Upper lobe of right lung (tissue), 1 donor: Measurements from ENCODE around the gene GLDN. TPM values are rescaled to one million over a fixed set of nuclear protein-coding genes. Genes with fewer than 3 reads are reported as not detected.

Experiments
- ATAC-seq: fragments of 200-7000 bp; cut with Tn5 transposase; one replicate; pipeline ENCODE4 v1.9.1; 2020; ENCODE audit warnings: mild to moderate bottlenecking, moderate library complexity
- DNase-seq: peaks from one replicate; pipeline ENCODE4 v3.0.0-alpha.2; 2020
- H3K27ac ChIP-seq: fragments of 200-600 bp; one replicate; pipeline ENCODE4 v1.8.0; 2022
- H3K27me3 ChIP-seq: fragments of 200-600 bp; one replicate; pipeline ENCODE4 v1.8.0; 2022; ENCODE audit warnings: mild to moderate bottlenecking
- H3K36me3 ChIP-seq: fragments of 200-600 bp; one replicate; pipeline ENCODE4 v1.8.0; 2022
- H3K4me1 ChIP-seq: fragments of 200-600 bp; one replicate; pipeline ENCODE4 v1.8.0; 2022
- H3K4me3 ChIP-seq: fragments of 200-600 bp; one replicate; pipeline ENCODE4 v1.8.0; 2022; ENCODE audit warnings: mild to moderate bottlenecking
- H3K9me3 ChIP-seq: fragments of 200-600 bp; one replicate; pipeline ENCODE4 v1.8.0; 2022
- intact Hi-C: fragments of 100-400 bp; cut with DNase I; formaldehyde crosslinking; loops from one replicate; pipeline ENCODE4 v1.11.0; 2022
- total RNA-seq: library from RNA; stranded (reverse); fragmentation: NEBNext Ultra II Directional; extraction: Animal tissue kit (Norgen Biotek cat#: 25700); gene quantifications from one replicate; pipeline ENCODE4 v1.2.1, GENCODE V29; 2021
- TF ChIP-seq, protein P1 (sequence below): fragments of 200-600 bp; IDR thresholded peaks from one replicate; pipeline ENCODE4 v1.8.0; 2022; ENCODE audit warnings: antibody characterized with exemption
- donor health status: DM: no; HTN: yes; CAD: no; lungs with severe emphysema.

GLDN gene
- total RNA-seq, 1 donor from 2014 or later, result 21.8 TPM

DNA sequence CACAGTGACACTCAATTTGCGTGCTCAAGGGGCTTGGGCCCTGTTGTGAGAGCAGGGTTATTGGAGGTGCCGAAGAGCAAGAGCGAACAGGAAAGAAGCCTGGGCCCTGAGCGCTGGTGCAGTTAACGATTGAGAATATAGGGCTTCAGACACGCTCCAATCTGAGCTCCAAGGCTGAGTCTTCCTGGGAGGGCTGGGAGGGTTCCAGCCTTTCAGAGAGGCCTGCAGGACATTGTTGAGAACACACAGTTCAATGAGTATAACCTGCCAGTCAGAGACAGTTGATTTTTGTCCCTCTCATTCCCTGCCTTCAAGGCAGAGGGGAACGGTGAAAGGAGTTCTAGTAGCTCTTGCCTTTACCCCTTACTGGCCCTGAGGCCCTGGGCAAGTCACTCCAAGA lies 47.3 kb downstream of the GLDN start:
- Histone ChIP-seq H3K27ac (no peak overlapping the region), H3K9me3 (no peaks in the 10 kb centered on the region), H3K4me3 (no peak overlapping the region), H3K36me3 (no peaks in the 10 kb centered on the region), H3K27me3 (no peaks in the 10 kb centered on the region), H3K4me1 (no peaks in the 10 kb centered on the region)
- DNase-seq (no peak), ATAC-seq (no peak)
- intact Hi-C loops, result loop anchor here (10.0 kb wide), 2 partner anchors 134 to 224 kb away; no protein-coding TSS in a partner anchor
- TF ChIP-seq, protein P1, sequence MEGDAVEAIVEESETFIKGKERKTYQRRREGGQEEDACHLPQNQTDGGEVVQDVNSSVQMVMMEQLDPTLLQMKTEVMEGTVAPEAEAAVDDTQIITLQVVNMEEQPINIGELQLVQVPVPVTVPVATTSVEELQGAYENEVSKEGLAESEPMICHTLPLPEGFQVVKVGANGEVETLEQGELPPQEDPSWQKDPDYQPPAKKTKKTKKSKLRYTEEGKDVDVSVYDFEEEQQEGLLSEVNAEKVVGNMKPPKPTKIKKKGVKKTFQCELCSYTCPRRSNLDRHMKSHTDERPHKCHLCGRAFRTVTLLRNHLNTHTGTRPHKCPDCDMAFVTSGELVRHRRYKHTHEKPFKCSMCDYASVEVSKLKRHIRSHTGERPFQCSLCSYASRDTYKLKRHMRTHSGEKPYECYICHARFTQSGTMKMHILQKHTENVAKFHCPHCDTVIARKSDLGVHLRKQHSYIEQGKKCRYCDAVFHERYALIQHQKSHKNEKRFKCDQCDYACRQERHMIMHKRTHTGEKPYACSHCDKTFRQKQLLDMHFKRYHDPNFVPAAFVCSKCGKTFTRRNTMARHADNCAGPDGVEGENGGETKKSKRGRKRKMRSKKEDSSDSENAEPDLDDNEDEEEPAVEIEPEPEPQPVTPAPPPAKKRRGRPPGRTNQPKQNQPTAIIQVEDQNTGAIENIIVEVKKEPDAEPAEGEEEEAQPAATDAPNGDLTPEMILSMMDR, result no peak

DNA sequence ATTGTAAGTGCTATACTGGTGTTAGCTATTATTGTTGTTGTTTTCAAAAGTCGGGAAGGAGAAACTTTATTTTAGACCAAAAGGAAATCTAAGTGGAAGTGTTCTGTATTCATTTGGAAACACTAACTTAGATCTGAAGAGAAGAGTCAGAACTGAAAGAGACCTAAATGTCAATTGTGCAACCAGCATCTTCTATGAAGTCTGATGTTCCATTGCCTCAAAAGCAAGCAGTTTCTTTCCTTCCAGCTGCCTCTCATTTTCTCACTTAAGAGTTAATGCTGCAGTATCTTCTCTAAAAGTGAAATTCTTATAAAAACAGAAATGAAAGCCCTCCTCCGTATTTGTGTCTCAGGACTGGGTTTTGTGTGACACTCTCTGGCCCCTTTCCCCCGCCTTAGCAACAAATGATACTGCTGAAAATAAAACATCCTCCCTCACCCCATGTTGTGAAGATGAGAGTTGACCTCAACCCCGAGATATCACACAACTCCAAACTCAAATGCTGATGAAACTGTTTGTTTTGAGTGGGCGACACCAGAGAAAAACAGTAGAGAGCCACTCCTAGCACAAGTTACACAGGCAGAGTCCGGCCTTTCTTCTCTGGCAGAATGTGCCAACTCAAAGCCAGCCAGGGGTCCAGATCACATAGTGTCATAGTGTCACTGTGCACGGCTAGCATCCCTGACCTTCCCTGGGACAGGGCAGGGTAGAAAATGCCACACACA lies 48.9 kb downstream of the GLDN start:
- ATAC-seq (no peak), DNase-seq (no peak)
- no peaks in the 10 kb centered on the region for H3K4me1 ChIP-seq
- no peak overlapping the region for H3K4me3 ChIP-seq
- H3K9me3 ChIP-seq, result no peaks in the 10 kb centered on the region
- TF ChIP-seq, protein P1, result no peak
- H3K27ac ChIP-seq, result no peak overlapping the region
- intact Hi-C loops, result no loop called here
- no peaks in the 10 kb centered on the region for H3K27me3 ChIP-seq
- no peaks in the 10 kb centered on the region for H3K36me3 ChIP-seq

DNA sequence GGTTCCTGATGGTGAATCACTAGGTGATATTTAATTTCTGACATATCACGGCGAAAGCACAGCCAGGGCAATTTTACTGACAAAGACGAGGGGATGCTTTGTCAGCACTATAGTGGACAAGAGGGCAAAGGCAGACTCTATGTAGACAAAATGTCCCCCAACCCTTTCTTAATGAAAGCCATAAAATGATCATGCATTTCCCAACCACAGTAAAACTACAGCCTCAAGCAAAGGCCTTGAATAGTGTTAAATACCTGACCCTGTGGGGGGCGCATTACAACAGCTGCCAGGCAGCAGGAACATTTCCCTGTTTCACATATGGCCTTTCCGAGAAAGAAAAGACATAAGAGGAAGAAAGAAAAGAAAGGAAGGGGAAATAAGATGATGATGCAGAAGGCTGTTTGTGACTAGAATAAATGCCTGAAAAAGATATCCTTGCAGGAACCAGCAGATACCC lies 49.5 kb downstream of the GLDN start:
- intact Hi-C loops, result no loop called here
- no peaks in the 10 kb centered on the region for H3K4me1 ChIP-seq
- H3K27ac ChIP-seq, result no peak overlapping the region
- ATAC-seq (no peak), DNase-seq (no peak)
- H3K27me3 ChIP-seq, result no peaks in the 10 kb centered on the region
- no peak overlapping the region for H3K4me3 ChIP-seq
- H3K36me3 ChIP-seq, result no peaks in the 10 kb centered on the region
- no peaks in the 10 kb centered on the region for H3K9me3 ChIP-seq
- TF ChIP-seq, protein P1, result no peak

DNA sequence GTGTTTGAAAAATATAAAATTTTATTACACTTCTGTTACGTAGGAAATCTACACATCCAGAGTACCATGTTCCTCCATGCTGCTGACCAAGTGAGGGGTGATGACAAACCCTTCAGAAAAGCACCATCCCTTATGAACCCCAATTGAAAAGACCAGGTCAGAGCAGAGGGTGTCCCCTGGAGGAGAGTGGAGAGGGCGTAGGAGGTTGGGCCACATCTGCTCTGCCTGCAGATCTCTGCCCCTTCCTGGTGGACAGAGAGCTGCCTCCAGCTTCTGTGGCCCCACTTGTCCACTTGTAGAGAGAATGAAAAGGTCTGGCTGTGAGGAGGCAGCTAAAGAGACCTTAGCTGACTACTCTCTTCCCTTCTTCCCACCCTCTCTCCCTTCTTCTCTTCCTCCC lies 55.5 kb downstream of the GLDN start:
- Histone ChIP-seq H3K27ac (no peak overlapping the region), H3K27me3 (no peaks in the 10 kb centered on the region), H3K36me3 (no peaks in the 10 kb centered on the region), H3K4me3 (no peak overlapping the region), H3K4me1 (no peaks in the 10 kb centered on the region), H3K9me3 (no peaks in the 10 kb centered on the region)
- intact Hi-C loops, result no loop called here
- ATAC-seq, result no peak
- TF ChIP-seq, protein P1, result no peak
- DNase-seq, result no peak

DNA sequence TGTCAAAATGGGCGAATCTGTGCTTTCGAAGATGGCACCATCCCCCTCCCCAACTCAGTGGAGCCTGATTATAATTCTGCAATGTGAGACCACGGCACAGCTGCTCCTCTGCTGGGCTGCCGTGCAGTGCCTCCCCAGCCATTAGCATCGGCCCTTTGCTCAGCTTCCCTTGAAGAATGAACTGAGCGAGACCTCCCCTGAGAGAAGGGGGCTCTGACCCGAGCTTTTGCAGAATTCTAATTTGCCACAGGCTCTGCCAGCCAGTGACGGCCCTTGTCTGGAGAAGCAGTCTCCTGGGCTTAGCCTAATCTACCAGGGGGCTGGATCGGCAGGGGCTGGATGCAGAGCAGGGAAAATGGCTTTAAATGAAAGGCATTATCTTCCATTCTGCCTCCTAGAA lies 57.2 kb downstream of the GLDN start:
- Histone ChIP-seq H3K9me3 (no peaks in the 10 kb centered on the region), H3K36me3 (no peaks in the 10 kb centered on the region), H3K4me1 (no peaks in the 10 kb centered on the region), H3K27ac (no peak overlapping the region), H3K4me3 (no peak overlapping the region), H3K27me3 (no peaks in the 10 kb centered on the region)
- intact Hi-C loops, result no loop called here
- ATAC-seq (no peak), DNase-seq (no peak)
- TF ChIP-seq, protein P1, result no peak
